Measurements from ENCODE around the gene PDS5B.

DNA sequence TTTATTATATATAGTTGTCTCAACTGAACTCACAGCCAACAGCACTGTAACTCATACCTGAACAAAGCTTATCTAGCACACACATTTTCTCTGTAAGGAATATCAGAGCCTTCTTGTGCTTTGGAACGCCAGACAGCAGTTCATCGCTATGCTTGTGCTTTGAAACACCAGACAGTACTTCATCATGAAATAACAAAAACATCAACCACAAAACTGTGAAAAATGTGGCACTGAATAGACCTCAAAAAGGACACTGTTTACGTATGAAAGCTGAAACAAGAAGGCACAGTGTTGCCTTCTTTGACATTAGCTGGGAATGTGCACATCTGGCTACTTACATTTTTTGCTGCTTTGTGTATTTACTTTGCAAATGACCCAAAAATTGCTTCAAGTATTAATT, 160.2 kb downstream of the PDS5B start:
- TF ChIP-seq, protein P1, sequence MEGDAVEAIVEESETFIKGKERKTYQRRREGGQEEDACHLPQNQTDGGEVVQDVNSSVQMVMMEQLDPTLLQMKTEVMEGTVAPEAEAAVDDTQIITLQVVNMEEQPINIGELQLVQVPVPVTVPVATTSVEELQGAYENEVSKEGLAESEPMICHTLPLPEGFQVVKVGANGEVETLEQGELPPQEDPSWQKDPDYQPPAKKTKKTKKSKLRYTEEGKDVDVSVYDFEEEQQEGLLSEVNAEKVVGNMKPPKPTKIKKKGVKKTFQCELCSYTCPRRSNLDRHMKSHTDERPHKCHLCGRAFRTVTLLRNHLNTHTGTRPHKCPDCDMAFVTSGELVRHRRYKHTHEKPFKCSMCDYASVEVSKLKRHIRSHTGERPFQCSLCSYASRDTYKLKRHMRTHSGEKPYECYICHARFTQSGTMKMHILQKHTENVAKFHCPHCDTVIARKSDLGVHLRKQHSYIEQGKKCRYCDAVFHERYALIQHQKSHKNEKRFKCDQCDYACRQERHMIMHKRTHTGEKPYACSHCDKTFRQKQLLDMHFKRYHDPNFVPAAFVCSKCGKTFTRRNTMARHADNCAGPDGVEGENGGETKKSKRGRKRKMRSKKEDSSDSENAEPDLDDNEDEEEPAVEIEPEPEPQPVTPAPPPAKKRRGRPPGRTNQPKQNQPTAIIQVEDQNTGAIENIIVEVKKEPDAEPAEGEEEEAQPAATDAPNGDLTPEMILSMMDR (IDR thresholded peaks at IDR 0.05), result no peak
- no peak for TF ChIP-seq POLR2A (IDR thresholded peaks at IDR 0.05)
- TF ChIP-seq POLR2AphosphoS5 (IDR thresholded peaks at IDR 0.05; ENCODE audit: insufficient read depth in 1 of 2, low read depth in 1 of 2), result no peak
